Heart left ventricle (tissue), 16 donors: ENCODE data around the gene SMAD3. TPM values are rescaled to one million over a fixed set of nuclear protein-coding genes. Genes with fewer than 3 reads are reported as not detected.

Source experiments
- ATAC-seq, 4 donors: fragments of 200-7000 bp; cut with Tn5 transposase; one replicate each; pipeline ENCODE4 v1.9.1; 2020 to 2022; ENCODE audit warnings: moderate library complexity in 4 of 4, mild to moderate bottlenecking in 3 of 4, moderate number of reproducible peaks in 1 of 4
- DNase-seq, 5 donors: peaks; one replicate each; pipeline ENCODE4 v3.0.0-alpha.2; 2020
- H3K27ac ChIP-seq, 12 donors: fragments of 200-600 bp; sonication (generic) in 4 of 12; one replicate each; pipeline versions ENCODE4 v1.5.0 to v1.8.0; 2016 to 2022; ENCODE audit warnings: mild to moderate bottlenecking in 2 of 12
- H3K27me3 ChIP-seq, 9 donors: fragments of 200-600 bp; sonication (generic) in 2 of 9; one replicate each; pipeline versions ENCODE4 v1.5.1 to v1.8.0; 2016 to 2022; ENCODE audit warnings: mild to moderate bottlenecking in 3 of 9
- H3K36me3 ChIP-seq, 9 donors: fragments of 200-600 bp; sonication (generic) in 2 of 9; one replicate each; pipeline versions ENCODE4 v1.5.0 to v1.8.0; 2018 to 2022; ENCODE audit warnings: mild to moderate bottlenecking in 2 of 9
- H3K4me1 ChIP-seq, 12 donors: fragments of 200-600 bp; sonication (generic) in 4 of 12; one replicate each; pipeline versions ENCODE4 v1.5.0 to v1.8.0; 2016 to 2022; ENCODE audit warnings: mild to moderate bottlenecking in 3 of 12
- H3K4me3 ChIP-seq, 12 donors: fragments of 200-600 bp; sonication (generic) in 4 of 12; one replicate each; pipeline versions ENCODE4 v1.5.0 to v1.8.0; 2017 to 2022; ENCODE audit warnings: mild to moderate bottlenecking in 9 of 12, moderate library complexity in 4 of 12
- H3K9me3 ChIP-seq, 12 donors: fragments of 200-600 bp; sonication (generic) in 4 of 12; one replicate each; pipeline versions ENCODE4 v1.5.0 to v1.8.0; 2016 to 2022; ENCODE audit warnings: mild to moderate bottlenecking in 1 of 12
- POLR2A ChIP-seq, 2 donors: fragments of 450-650 bp; IDR thresholded peaks; one replicate each; pipeline ENCODE4 v1.6.1; 2017; ENCODE audit warnings: antibody characterized with exemption in 2 of 2, mild to moderate bottlenecking in 2 of 2, moderate library complexity in 2 of 2
- WGBS, 4 donors: extraction: QIAGEN DNeasy Blood & Tissue Kit in 2 of 4; methylation state at CpG; one replicate each; pipeline versions ENCODE4 v1.1.5 to v1.1.7; 2013 to 2018; 5-methylcytosine and 5-hydroxymethylcytosine counted together
- intact Hi-C, 10 donors: fragments of 100-400 bp; cut with DNase I; formaldehyde crosslinking; loops; one replicate each; pipeline versions ENCODE4 v1.11.1 to v1.14.2; 2022
- polyA plus RNA-seq, 2 donors: library from polyadenylated mRNA; stranded (reverse); fragments of 200-250 nt; gene quantifications; one replicate each; pipeline ENCODE4 v1.2.3, GENCODE V29; 2013
- total RNA-seq, 9 donors: library from RNA; depleted of rRNA in 2 of 9; stranded (reverse); fragments of >200 nt in 2 of 9; fragmentation: NEBNext Ultra II Directional in 3 of 9; extraction: Animal tissue kit (Norgen Biotek cat#: 25700) in 3 of 9; gene quantifications; one replicate each; pipeline versions ENCODE4 v1.1.0 to v1.2.4, GENCODE V29; 2016 to 2023
- TF ChIP-seq, protein P1 (sequence below), 12 donors: fragments of 200-600 bp; sonication (generic) in 4 of 12; IDR thresholded peaks; one replicate each; pipeline versions ENCODE4 v1.5.0 to v1.8.0; 2018 to 2022; ENCODE audit warnings: antibody characterized with exemption in 12 of 12, mild to moderate bottlenecking in 5 of 12
- donor health status: ischemic (EF 13 %, LVEDD 7.1; RV severe dilation, severe dysfunction).
- donor health status: healthy with polysubstance abuse.
- donor health status: DM: no; HTN: yes; CAD: no.
- donor health status: DM: no; HTN: no; CAD: no.
- donor health status: ischemic (EF 25% LVEDD 6.9; RV normal size, moderate dysfunction).
- donor health status: ischemic (EF 25% LVEDD 5.7; RV mildly dilated, moderate dysfunction).
- donor health status: healthy.
- donor health status: DM: yes; HTN: yes; CAD: no.
- donor health status: ischemic (EF 35%, LVEDD 5.7; RV mildly dilated, moderate dysfunction).
- donor health status: nonischemic (EF 11% LVEDD 7.7; RV severe dilation, severe dysfunction).
- donor health status: DM: yes; HTN: yes; CAD: no.
- donor health status: PGD.
- donor health status: ischemic (EF 29% LVEDD 5.4; RV normal size, mild dysfunction).
- donor health status: nonischemic (EF 23%, LVEDD 6.1; RV moderate dilation, normal function).

Gene SMAD3
- total and polyA plus RNA-seq, 11 donors, result 5.6 to 34.3 (median 15.3) TPM

GRCh38 chr15:67108122-67108961, 42.9 kb downstream of the SMAD3 start:
- peak overlapping the region in 1 of 12 donors; percentile 73 for H3K27ac ChIP-seq

DNA sequence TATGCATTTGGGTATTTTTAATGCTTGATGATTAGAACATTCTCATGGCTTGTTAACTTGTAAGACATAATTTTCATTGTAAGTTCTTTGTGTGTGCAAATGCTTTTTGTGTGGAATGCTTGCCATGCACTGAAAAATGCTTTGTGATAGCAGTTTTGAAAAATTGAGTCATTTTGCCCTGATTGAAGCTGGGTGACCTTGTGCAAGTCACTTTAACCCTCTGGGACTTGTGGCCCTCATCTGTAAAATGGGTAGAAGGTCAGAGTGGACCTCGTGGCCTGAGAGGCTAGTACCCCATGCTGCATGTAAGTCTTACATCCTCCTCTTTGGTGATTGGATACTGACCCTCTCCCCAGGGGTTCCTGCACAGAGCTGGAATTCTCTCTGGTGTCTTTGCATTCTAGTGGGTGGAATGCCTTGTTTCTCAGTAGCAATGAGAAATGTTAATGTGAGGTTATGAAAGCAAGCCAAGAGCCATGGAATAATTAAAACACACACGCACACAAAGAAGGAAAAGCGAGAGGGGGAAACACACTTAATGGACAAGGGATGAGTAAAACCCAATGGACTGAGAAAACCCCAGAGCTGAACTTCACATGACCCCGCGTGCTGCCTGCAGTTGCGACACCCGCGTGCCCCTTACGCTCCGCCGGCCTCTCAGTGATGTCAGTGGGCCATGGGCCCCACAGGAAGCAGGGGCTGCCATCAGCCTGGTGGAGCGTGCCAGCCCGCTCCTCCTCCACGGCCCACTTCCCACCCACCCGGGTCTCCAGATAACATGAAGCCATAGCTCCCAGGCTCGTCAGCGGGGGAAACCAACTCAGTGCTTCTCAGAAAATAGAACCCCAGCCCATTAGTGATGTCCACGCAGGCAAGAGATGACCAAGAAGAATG, 44.0 kb downstream of the SMAD3 start:
- peak in 3 of 4 donors; percentile 48 to 51 (median 51) for ATAC-seq

More at GRCh38 chr15:67108122-67108961, 42.9 kb downstream of the SMAD3 start:
- no peak for TF ChIP-seq POLR2A (IDR thresholded peaks at IDR 0.05)
- TF ChIP-seq, protein P1, sequence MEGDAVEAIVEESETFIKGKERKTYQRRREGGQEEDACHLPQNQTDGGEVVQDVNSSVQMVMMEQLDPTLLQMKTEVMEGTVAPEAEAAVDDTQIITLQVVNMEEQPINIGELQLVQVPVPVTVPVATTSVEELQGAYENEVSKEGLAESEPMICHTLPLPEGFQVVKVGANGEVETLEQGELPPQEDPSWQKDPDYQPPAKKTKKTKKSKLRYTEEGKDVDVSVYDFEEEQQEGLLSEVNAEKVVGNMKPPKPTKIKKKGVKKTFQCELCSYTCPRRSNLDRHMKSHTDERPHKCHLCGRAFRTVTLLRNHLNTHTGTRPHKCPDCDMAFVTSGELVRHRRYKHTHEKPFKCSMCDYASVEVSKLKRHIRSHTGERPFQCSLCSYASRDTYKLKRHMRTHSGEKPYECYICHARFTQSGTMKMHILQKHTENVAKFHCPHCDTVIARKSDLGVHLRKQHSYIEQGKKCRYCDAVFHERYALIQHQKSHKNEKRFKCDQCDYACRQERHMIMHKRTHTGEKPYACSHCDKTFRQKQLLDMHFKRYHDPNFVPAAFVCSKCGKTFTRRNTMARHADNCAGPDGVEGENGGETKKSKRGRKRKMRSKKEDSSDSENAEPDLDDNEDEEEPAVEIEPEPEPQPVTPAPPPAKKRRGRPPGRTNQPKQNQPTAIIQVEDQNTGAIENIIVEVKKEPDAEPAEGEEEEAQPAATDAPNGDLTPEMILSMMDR (IDR thresholded peaks at IDR 0.05), result no peak
- intact Hi-C loops, result loop anchor here in 2 of 10 donors (5.0 kb wide), 1 partner anchor 41 kb away; the partner anchor contains the start of gene SMAD3 (in 2 of the 2)
- Histone ChIP-seq H3K4me3 (no peak overlapping the region), H3K36me3 (no peaks in the 10 kb centered on the region), H3K27me3 (no peaks in the 10 kb centered on the region), H3K4me1 (peaks cover 13 to 84% (median 63%) of the 10 kb centered on the region in 12 donors), H3K9me3 (peaks cover 0 to 10% (median 5%) of the 10 kb centered on the region in 12 donors)
- 74 to 78% (median 75%) methylated on average over 9 of the region's 9 CpGs for WGBS, 4 donors
- ATAC-seq (no peak), DNase-seq (peak in 1 of 5 donors; percentile 15)

GRCh38 chr15:67110361-67110781, 45.0 kb downstream of the SMAD3 start:
- 94 to 98% (median 95%) methylated on average over 5 of the region's 5 CpGs for WGBS, 4 donors

More for the DNA sequence above, 44.0 kb downstream of the SMAD3 start:
- Histone ChIP-seq H3K4me3 (no peak overlapping the region), H3K36me3 (no peaks in the 10 kb centered on the region), H3K27me3 (no peaks in the 10 kb centered on the region), H3K4me1 (peaks cover 13 to 82% (median 56%) of the 10 kb centered on the region in 12 donors), H3K27ac (peak overlapping the region in 10 of 12 donors; percentile 14 to 73 (median 43)), H3K9me3 (peaks cover 0 to 10% (median 5%) of the 10 kb centered on the region in 12 donors)
- peak; percentile 55 to 84 (median 78) for DNase-seq
- TF ChIP-seq POLR2A (IDR thresholded peaks at IDR 0.05), result no peak
- TF ChIP-seq, protein P1 (IDR thresholded peaks at IDR 0.05), result no peak
- 55 to 69% (median 65%) methylated on average over 18 of the region's 18 CpGs for WGBS, 4 donors
- intact Hi-C loops, result loop anchor here in 2 of 10 donors (5.0 kb wide), 1 partner anchor 42 kb away; the partner anchor contains the start of gene SMAD3 (in 2 of the 2)

More at GRCh38 chr15:67110361-67110781, 45.0 kb downstream of the SMAD3 start:
- peaks cover 11 to 82% (median 55%) of the 10 kb centered on the region in 12 donors for H3K4me1 ChIP-seq
- intact Hi-C loops, result no loop called here
- DNase-seq (peak in 1 of 5 donors; percentile 18), ATAC-seq (no peak)
- H3K4me3 ChIP-seq, result no peak overlapping the region
- H3K36me3 ChIP-seq, result no peaks in the 10 kb centered on the region
- no peaks in the 10 kb centered on the region for H3K27me3 ChIP-seq
- peak overlapping the region in 9 of 12 donors; percentile 22 to 63 (median 45) for H3K27ac ChIP-seq
- TF ChIP-seq, protein P1 (IDR thresholded peaks at IDR 0.05), result no peak
- no peak for TF ChIP-seq POLR2A (IDR thresholded peaks at IDR 0.05)
- H3K9me3 ChIP-seq, result peaks cover 0 to 10% (median 5%) of the 10 kb centered on the region in 12 donors
